Natural killer cell (primary cell): Measurements from ENCODE around the gene PIGZ. TPM values are rescaled to one million over a fixed set of nuclear protein-coding genes. Genes with fewer than 3 reads are reported as not detected.

Source experiments
- ATAC-seq, 3 donors: fragments of 150-1000 bp in 2 of 3; fragments of 200-7000 bp in 1 of 3; cut with Tn5 transposase; 1 replicate in 1 of 3; 2 replicates in 2 of 3; pipeline ENCODE4 v1.10.0; 2021; ENCODE audit warnings: mild to moderate bottlenecking in 2 of 3, moderate library complexity in 2 of 3
- DNase-seq, 2 donors: peaks; one replicate each; pipeline versions ENCODE4 v3.0.0 to v3.0.0-alpha.2; 2013 to 2021; ENCODE audit warnings: mixed read lengths in 1 of 2
- H3K27ac ChIP-seq: one replicate; pipeline ENCODE4 v1.5.1; 2013; ENCODE audit warnings: mild to moderate bottlenecking, low read length
- H3K27me3 ChIP-seq: one replicate; pipeline ENCODE4 v1.6.1; 2013; ENCODE audit warnings: low read length; ENCODE audit not compliant: control insufficient read depth, insufficient read depth
- H3K36me3 ChIP-seq: one replicate; pipeline ENCODE4 v1.6.1; 2013; ENCODE audit warnings: low read length; ENCODE audit not compliant: control insufficient read depth, insufficient read depth
- H3K4me1 ChIP-seq: one replicate; pipeline ENCODE4 v1.6.1; 2013; ENCODE audit warnings: low read length; ENCODE audit not compliant: control insufficient read depth, insufficient read depth
- H3K4me3 ChIP-seq: one replicate; pipeline ENCODE4 v1.5.1; 2013; ENCODE audit warnings: low read length
- H3K9me3 ChIP-seq: one replicate; pipeline ENCODE4 v1.6.1; 2013; ENCODE audit warnings: low read length; ENCODE audit not compliant: control insufficient read depth, insufficient read depth
- H3K27ac Mint-ChIP-seq, 2 donors: one replicate each; pipeline ENCODE4 v1.8.0; 2022; ENCODE audit warnings: mild to moderate bottlenecking in 2 of 2, mixed read lengths in 2 of 2, moderate library complexity in 1 of 2
- H3K27me3 Mint-ChIP-seq, 2 donors: one replicate each; pipeline ENCODE4 v1.8.0; 2022; ENCODE audit warnings: low read depth in 2 of 2, mixed read lengths in 2 of 2
- H3K36me3 Mint-ChIP-seq: one replicate; pipeline ENCODE4 v1.8.0; 2022; ENCODE audit warnings: mixed read lengths
- H3K4me1 Mint-ChIP-seq, 2 donors: one replicate each; pipeline ENCODE4 v1.8.0; 2022; ENCODE audit warnings: mixed read lengths in 2 of 2
- H3K4me3 Mint-ChIP-seq: one replicate; pipeline ENCODE4 v1.8.0; 2022; ENCODE audit warnings: mild to moderate bottlenecking, moderate library complexity, mixed read lengths
- H3K9me3 Mint-ChIP-seq, 2 donors: one replicate each; pipeline ENCODE4 v1.8.0; 2022; ENCODE audit warnings: mixed read lengths in 2 of 2
- CTCF ChIP-seq: fragments of 200-600 bp; IDR thresholded peaks from one replicate; pipeline ENCODE4 v1.8.0; 2022; ENCODE audit warnings: antibody characterized with exemption
- WGBS: methylation state at CpG from one replicate; pipeline ENCODE4 v1.1.7; 2013; ENCODE audit warnings: missing lambda C conversion rate; ENCODE audit not compliant: insufficient coverage; 5-methylcytosine and 5-hydroxymethylcytosine counted together
- intact Hi-C: fragments of 100-400 bp; cut with micrococcal nuclease; formaldehyde crosslinking; loops from one replicate; pipeline ENCODE4 v1.14.2; 2022
- total RNA-seq, 4 donors: library from RNA; stranded (reverse); fragments of 120-200 nt in 1 of 4; gene quantifications; one replicate each; pipeline versions ENCODE4 v1.2.3 to v1.2.4, GENCODE V29; 2013 to 2022

Gene PIGZ
- total RNA-seq, 3 donors from 2014 or later (not counting 1 experiment from before 2014, with no cell fraction given), result 2.2 to 2.3 (median 2.2) TPM

GRCh38 chr3:197014942-197015575, 46.4 kb upstream of the PIGZ start:
- no peak overlapping the region for H3K4me3 ChIP-seq
- Mint-ChIP-seq H3K9me3 (no peaks in the 10 kb centered on the region), H3K27ac (no peak overlapping the region), H3K4me3 (no peak overlapping the region), H3K27me3 (no peaks in the 10 kb centered on the region), H3K4me1 (no peaks in the 10 kb centered on the region), H3K36me3 (no peaks in the 10 kb centered on the region)
- no peak for ATAC-seq
- H3K27me3 ChIP-seq, result no peaks in the 10 kb centered on the region
- no peaks in the 10 kb centered on the region for H3K9me3 ChIP-seq
- DNase-seq, result no peak
- no peaks in the 10 kb centered on the region for H3K36me3 ChIP-seq
- TF ChIP-seq CTCF, result no peak
- WGBS, result 93% methylated on average over 22 of the region's 22 CpGs
- no peak overlapping the region for H3K27ac ChIP-seq
- intact Hi-C loops, result no loop called here
- no peaks in the 10 kb centered on the region for H3K4me1 ChIP-seq

GRCh38 chr3:197014024-197014423, 45.4 kb upstream of the PIGZ start:
- ATAC-seq, result no peak
- intact Hi-C loops, result no loop called here
- Mint-ChIP-seq H3K27me3 (no peaks in the 10 kb centered on the region), H3K4me1 (no peaks in the 10 kb centered on the region), H3K36me3 (no peaks in the 10 kb centered on the region), H3K4me3 (no peak overlapping the region), H3K9me3 (no peaks in the 10 kb centered on the region), H3K27ac (no peak overlapping the region)
- Histone ChIP-seq H3K36me3 (no peaks in the 10 kb centered on the region), H3K27me3 (no peaks in the 10 kb centered on the region), H3K4me3 (no peak overlapping the region), H3K27ac (no peak overlapping the region), H3K9me3 (no peaks in the 10 kb centered on the region), H3K4me1 (no peaks in the 10 kb centered on the region)
- 96% methylated on average over 6 of the region's 6 CpGs for WGBS
- DNase-seq, result no peak
- TF ChIP-seq CTCF, result no peak

GRCh38 chr3:197012540-197012883, 43.9 kb upstream of the PIGZ start:
- Mint-ChIP-seq H3K27ac (no peak overlapping the region), H3K4me1 (no peaks in the 10 kb centered on the region), H3K27me3 (no peaks in the 10 kb centered on the region), H3K9me3 (no peaks in the 10 kb centered on the region), H3K36me3 (no peaks in the 10 kb centered on the region), H3K4me3 (no peak overlapping the region)
- H3K4me3 ChIP-seq, result no peak overlapping the region
- no peaks in the 10 kb centered on the region for H3K36me3 ChIP-seq
- no peak for TF ChIP-seq CTCF
- no peaks in the 10 kb centered on the region for H3K9me3 ChIP-seq
- ATAC-seq (no peak), DNase-seq (no peak)
- intact Hi-C loops, result no loop called here
- no peaks in the 10 kb centered on the region for H3K27me3 ChIP-seq
- no peaks in the 10 kb centered on the region for H3K4me1 ChIP-seq
- no peak overlapping the region for H3K27ac ChIP-seq
- 87% methylated on average over 7 of the region's 7 CpGs for WGBS
